H1 (cell line): ENCODE results near the gene LDLRAP1.

ENCODE experiments used
- ASH2L ChIP-seq: fragments of 200-600, 300-600 bp; sonication (generic); IDR thresholded peaks from one replicate; pipeline ENCODE4 v1.7.1; 2017; ENCODE audit warnings: low read length
- ATF3 ChIP-seq: IDR thresholded peaks from 2 replicates; pipeline ENCODE4 v1.6.1; 2011; ENCODE audit warnings: low read depth, mild to moderate bottlenecking, low read length; ENCODE audit not compliant: insufficient read depth
- CEBPB ChIP-seq: IDR thresholded peaks from 2 replicates; pipeline ENCODE4 v1.6.1; 2012; ENCODE audit warnings: low read depth, low read length
- CTCF ChIP-seq, 3 experiments: IDR thresholded peaks; 1 replicate in 2 of 3; 2 replicates in 1 of 3; pipeline versions ENCODE4 v1.5.1 to v1.6.1; 2011; ENCODE audit warnings: low read length in 3 of 3, mild to moderate bottlenecking in 3 of 3, inconsistent platforms in 2 of 3, low read depth in 1 of 3, moderate library complexity in 1 of 3; ENCODE audit not compliant: insufficient read depth in 1 of 3; ENCODE audit errors: control extremely low read depth in 1 of 3
- E2F6 ChIP-seq: IDR thresholded peaks from 2 replicates; pipeline ENCODE4 v1.6.1; 2012; ENCODE audit warnings: inconsistent platforms
- JUN ChIP-seq: IDR thresholded peaks from 2 replicates; pipeline ENCODE4 v1.6.1; 2011; ENCODE audit warnings: low read depth, mild to moderate bottlenecking, improper control_type of control experiment, low read length
- POLR2A ChIP-seq, 2 experiments: IDR thresholded peaks; 1 replicate in 1 of 2; 2 replicates in 1 of 2; pipeline ENCODE4 v1.6.1; 2011; ENCODE audit warnings: low read depth in 2 of 2, low read length in 2 of 2, mild to moderate bottlenecking in 2 of 2; ENCODE audit errors: control extremely low read depth in 1 of 2
- RAD21 ChIP-seq, 2 experiments: IDR thresholded peaks in 1 of 2; conservative IDR thresholded peaks in 1 of 2; 2 replicates each; pipeline ENCODE4 v1.6.1; 2011; ENCODE audit warnings: low read depth in 2 of 2, low read length in 2 of 2, improper control_type of control experiment in 1 of 2, inconsistent platforms in 1 of 2, mild to moderate bottlenecking in 1 of 2, moderate library complexity in 1 of 2
- TCF12 ChIP-seq: IDR thresholded peaks from 2 replicates; pipeline ENCODE4 v1.6.1; 2011; ENCODE audit warnings: low read depth, mild to moderate bottlenecking, low read length
- ZNF274 ChIP-seq: IDR thresholded peaks from 2 replicates; pipeline ENCODE4 v1.7.0; 2012; ENCODE audit warnings: low read length, borderline replicate concordance; ENCODE audit errors: extremely low read depth

GRCh38 chr1:25583519-25584370, 40.3 kb downstream of the LDLRAP1 start:
- TF ChIP-seq E2F6 = no peak
- TF ChIP-seq CTCF (IDR thresholded peaks at IDR 0.05; ENCODE audit: control extremely low read depth in 1 of 3, insufficient read depth in 1 of 3, low read depth in 1 of 3, low read length in 3 of 3) = no peak
- no peak for TF ChIP-seq RAD21 (IDR thresholded peaks at IDR 0.05 in 1 of 2, conservative IDR thresholded peaks at IDR 0.05 in 1 of 2; ENCODE audit: low read depth in 2 of 2, low read length in 2 of 2)
- TF ChIP-seq JUN = no peak
- no peak for TF ChIP-seq POLR2A (IDR thresholded peaks at IDR 0.05; ENCODE audit: control extremely low read depth in 1 of 2, low read depth in 2 of 2, low read length in 2 of 2)
- TF ChIP-seq ZNF274 = no peak
- TF ChIP-seq ASH2L = no peak
- TF ChIP-seq ATF3 = no peak
- no peak for TF ChIP-seq CEBPB
- TF ChIP-seq TCF12 = no peak
